Cardiac septum (tissue), 1 donor: ENCODE measurements around the gene MCC. TPM values are rescaled to one million over a fixed set of nuclear protein-coding genes. Genes with fewer than 3 reads are reported as not detected.
A peak's percentile ranks its signal among the peaks of the same experiment; 100 is the strongest.
"Not testable (repeated sequence)": the region's sequence is repeated elsewhere in the genome, so short reads cannot be mapped to it uniquely, and the experiment has no call there.

Experiments
- DNase-seq: peaks from one replicate; pipeline ENCODE4 v3.0.0-alpha.2; 2020; ENCODE audit warnings: low spot score
- intact Hi-C: fragments of 100-400 bp; cut with DNase I; formaldehyde crosslinking; loops from one replicate; pipeline ENCODE4 v1.14.0; 2022
- total RNA-seq: library from RNA; stranded (reverse); fragmentation: NEBNext Ultra II Directional; extraction: Animal tissue kit (Norgen Biotek cat#: 25700); gene quantifications from one replicate; pipeline ENCODE4 v1.2.1, GENCODE V29; 2021
- donor health status: DM: no; HTN: no; CAD: no.

The MCC gene
- total RNA-seq, 1 donor from 2014 or later, result 17.7 TPM

GRCh38 chr5:113090336-113091106, 397.7 kb downstream of the MCC start:
- DNase-seq, result no peak
- intact Hi-C loops, result loop anchor here (5.0 kb wide), 2 partner anchors 48 to 232 kb away; no protein-coding TSS in a partner anchor

- intact Hi-C loops, result loop anchor here (5.0 to 10.0 kb wide), 3 partner anchors 47 to 233 kb away; no protein-coding TSS in a partner anchor
- no peak for DNase-seq
These were observed 398.5 kb downstream of the MCC start for GRCh38 chr5:113089653-113090335.

- intact Hi-C loops, result loop anchor here (10.0 kb wide), 1 partner anchor 207 kb away; no protein-coding TSS in a partner anchor
- DNase-seq, result no peak
These were observed 400.2 kb downstream of the MCC start for GRCh38 chr5:113087976-113088514.

GRCh38 chr5:113085880-113086409, 402.3 kb downstream of the MCC start:
- no peak for DNase-seq
- intact Hi-C loops, result loop anchor here (10.0 kb wide), 1 partner anchor 209 kb away; no protein-coding TSS in a partner anchor

GRCh38 chr5:113085084-113085414, 403.2 kb downstream of the MCC start:
- intact Hi-C loops, result loop anchor here (10.0 kb wide), 1 partner anchor 210 kb away; no protein-coding TSS in a partner anchor

GRCh38 chr5:113084402-113085083, 403.7 kb downstream of the MCC start:
- no peak for DNase-seq
- intact Hi-C loops, result loop anchor here (10.0 kb wide), 1 partner anchor 210 kb away; no protein-coding TSS in a partner anchor

More at GRCh38 chr5:113085084-113085414, 403.2 kb downstream of the MCC start:
- no peak for DNase-seq

GRCh38 chr5:113083481-113083880, 404.8 kb downstream of the MCC start:
- intact Hi-C loops, result loop anchor here (10.0 kb wide), 1 partner anchor 211 kb away; no protein-coding TSS in a partner anchor

GRCh38 chr5:113082547-113082905, 405.7 kb downstream of the MCC start:
- intact Hi-C loops, result loop anchor here (10.0 kb wide), 1 partner anchor 212 kb away; no protein-coding TSS in a partner anchor
- no peak for DNase-seq

More at GRCh38 chr5:113083481-113083880, 404.8 kb downstream of the MCC start:
- no peak for DNase-seq

GRCh38 chr5:113081881-113082546, 406.2 kb downstream of the MCC start:
- intact Hi-C loops, result loop anchor here (10.0 kb wide), 1 partner anchor 213 kb away; no protein-coding TSS in a partner anchor
- DNase-seq, result no peak

GRCh38 chr5:113081091-113081839, 407.0 kb downstream of the MCC start:
- DNase-seq, result no peak
- intact Hi-C loops, result loop anchor here (10.0 kb wide), 1 partner anchor 214 kb away; no protein-coding TSS in a partner anchor

- intact Hi-C loops, DNase-seq: not testable (repeated sequence)
These were observed 411.6 kb downstream of the MCC start for GRCh38 chr5:113076649-113077048.

GRCh38 chr5:113075019-113075418, 413.2 kb downstream of the MCC start:
- DNase-seq, result peak; percentile 62

GRCh38 chr5:113073629-113074034, 414.6 kb downstream of the MCC start:
- DNase-seq, result not testable (repeated sequence)

More at GRCh38 chr5:113075019-113075418, 413.2 kb downstream of the MCC start:
- intact Hi-C loops, result no loop called here

GRCh38 chr5:113071401-113071800, 416.9 kb downstream of the MCC start:
- no peak for DNase-seq
- intact Hi-C loops, result no loop called here

More at GRCh38 chr5:113073629-113074034, 414.6 kb downstream of the MCC start:
- intact Hi-C loops, result not testable (repeated sequence)

GRCh38 chr5:113070901-113071300, 417.4 kb downstream of the MCC start:
- intact Hi-C loops, result no loop called here
- DNase-seq, result no peak

- DNase-seq, result no peak
- intact Hi-C loops, result no loop called here
These were observed 419.7 kb downstream of the MCC start for GRCh38 chr5:113068559-113068958.

GRCh38 chr5:113067635-113068344, 420.5 kb downstream of the MCC start:
- no peak for DNase-seq
- intact Hi-C loops, result no loop called here
